Naive thymus-derived CD4-positive, alpha-beta T cell (primary cell): ENCODE data around the gene TMEM120B. TPM values are rescaled to one million over a fixed set of nuclear protein-coding genes. Genes with fewer than 3 reads are reported as not detected.

ENCODE experiments used
- ATAC-seq: fragments of 150-1000 bp; cut with Tn5 transposase; 2 replicates; pipeline ENCODE4 v1.10.0; 2021; ENCODE audit warnings: mild to moderate bottlenecking, moderate library complexity
- CTCF ChIA-PET: fragments of 350-600 bp; sonication (Branson Sonifier 250); formaldehyde crosslinking; loops from one replicate; lab custom pipeline; 2021; ENCODE audit warnings: antibody characterized with exemption; lab: Charles Lee
- POLR2A ChIA-PET: fragments of 350-600 bp; sonication (Branson Sonifier 250); formaldehyde crosslinking; loops from one replicate; lab custom pipeline; 2021; ENCODE audit warnings: antibody characterized with exemption, inconsistent platforms; lab: Charles Lee
- DNase-seq, 9 donors: peaks; one replicate each; pipeline versions ENCODE4 v3.0.0 to v3.0.0-alpha.2; 2020 to 2022; ENCODE audit warnings: mixed read lengths in 1 of 9
- H3K27ac ChIP-seq: one replicate; pipeline ENCODE4 v1.7.0; 2013; ENCODE audit warnings: mild to moderate bottlenecking, low read depth, low read length, moderate library complexity
- H3K27me3 ChIP-seq, 2 donors: one replicate each; pipeline ENCODE4 v1.7.0; 2013; ENCODE audit warnings: low read length in 2 of 2, mild to moderate bottlenecking in 2 of 2, moderate library complexity in 2 of 2; ENCODE audit not compliant: control insufficient read depth in 2 of 2, insufficient read depth in 2 of 2
- H3K36me3 ChIP-seq, 3 experiments: 1 replicate in 2 of 3; 2 replicates in 1 of 3; pipeline ENCODE4 v1.7.0; 2013; ENCODE audit warnings: low read length in 3 of 3, mild to moderate bottlenecking in 3 of 3, moderate library complexity in 1 of 3; ENCODE audit not compliant: insufficient read depth in 3 of 3, control insufficient read depth in 2 of 3
- H3K4me1 ChIP-seq, 2 donors: one replicate each; pipeline ENCODE4 v1.7.0; 2013; ENCODE audit warnings: low read length in 2 of 2, mild to moderate bottlenecking in 2 of 2, moderate library complexity in 1 of 2; ENCODE audit not compliant: control insufficient read depth in 2 of 2, insufficient read depth in 2 of 2
- H3K4me3 ChIP-seq: 2 replicates; pipeline ENCODE4 v1.7.0; 2013; ENCODE audit warnings: mild to moderate bottlenecking, low read length
- H3K9me3 ChIP-seq, 3 experiments: 1 replicate in 2 of 3; 2 replicates in 1 of 3; pipeline ENCODE4 v1.7.0; 2013; ENCODE audit warnings: low read length in 3 of 3; ENCODE audit not compliant: control insufficient read depth in 2 of 3
- H3K27ac Mint-ChIP-seq, 9 donors: one replicate each; pipeline ENCODE4 v1.8.0; 2020 to 2022; ENCODE audit warnings: mixed read lengths in 9 of 9, mild to moderate bottlenecking in 8 of 9, moderate library complexity in 5 of 9, inconsistent platforms in 2 of 9
- H3K27me3 Mint-ChIP-seq, 5 donors: one replicate each; pipeline ENCODE4 v1.8.0; 2021 to 2022; ENCODE audit warnings: mixed read lengths in 5 of 5, mild to moderate bottlenecking in 1 of 5
- H3K36me3 Mint-ChIP-seq, 5 donors: one replicate each; pipeline ENCODE4 v1.8.0; 2020 to 2022; ENCODE audit warnings: mixed read lengths in 5 of 5, mild to moderate bottlenecking in 3 of 5, inconsistent platforms in 1 of 5
- H3K4me1 Mint-ChIP-seq, 7 donors: one replicate each; pipeline ENCODE4 v1.8.0; 2020 to 2022; ENCODE audit warnings: mixed read lengths in 7 of 7, mild to moderate bottlenecking in 3 of 7, inconsistent platforms in 1 of 7
- H3K4me3 Mint-ChIP-seq, 10 donors: one replicate each; pipeline ENCODE4 v1.8.0; 2020 to 2022; ENCODE audit warnings: mild to moderate bottlenecking in 10 of 10, mixed read lengths in 10 of 10, moderate library complexity in 6 of 10, inconsistent platforms in 2 of 10
- H3K9me3 Mint-ChIP-seq, 11 donors: one replicate each; pipeline ENCODE4 v1.8.0; 2020 to 2022; ENCODE audit warnings: mixed read lengths in 11 of 11, mild to moderate bottlenecking in 4 of 11, inconsistent platforms in 1 of 11, moderate library complexity in 1 of 11
- intact Hi-C, 2 donors: fragments of 100-400 bp; cut with micrococcal nuclease; formaldehyde crosslinking; loops; one replicate each; pipeline ENCODE4 v1.15.1; 2023
- polyA plus RNA-seq, 2 donors: library from polyadenylated mRNA; unstranded; fragments of 300-500 nt; fragmentation: Illumina TruSeq; gene quantifications; one replicate each; pipeline ENCODE4 v1.2.3, GENCODE V29; 2021
- total RNA-seq, 6 experiments: library from RNA in 5 of 6; stranded (reverse) in 5 of 6; gene quantifications; 1 replicate in 5 of 6; 2 replicates in 1 of 6; pipeline ENCODE4 v1.2.3 and lab custom pipeline; 2021 to 2026

The TMEM120B gene
- total and polyA plus RNA-seq, 7 experiments from 2014 or later = 1.3 to 14.3 (median 8.9) TPM

- ChIA-PET CTCF (interaction anchor here (0.5 kb wide), 1 partner anchor 173 kb away, joined by 3 read pairs; no protein-coding TSS in a partner anchor), POLR2A (no interaction called here)
- H3K27ac Mint-ChIP-seq = no peak overlapping the region
These were observed 12.4 kb downstream of the TMEM120B start for GRCh38 chr12:121724925-121725324.

GRCh38 chr12:121725423-121725822 is 12.9 kb downstream of the TMEM120B start:
- Mint-ChIP-seq H3K4me1 (no peaks in the 10 kb centered on the region), H3K27me3 (no peaks in the 10 kb centered on the region), H3K4me3 (no peak overlapping the region), H3K27ac (no peak overlapping the region), H3K9me3 (no peaks in the 10 kb centered on the region), H3K36me3 (peaks cover 0 to 9% (median 2%) of the 10 kb centered on the region in 5 donors)
- Histone ChIP-seq H3K4me3 (no peak overlapping the region), H3K36me3 (no peaks in the 10 kb centered on the region), H3K9me3 (no peaks in the 10 kb centered on the region), H3K27me3 (no peaks in the 10 kb centered on the region), H3K4me1 (no peaks in the 10 kb centered on the region), H3K27ac (no peak overlapping the region)
- DNase-seq (no peak), ATAC-seq (no peak)
- ChIA-PET POLR2A (no interaction called here), CTCF (interaction anchor here (0.5 kb wide), 1 partner anchor 174 kb away, joined by 3 read pairs; no protein-coding TSS in a partner anchor)
- intact Hi-C loops = no loop called here

More at GRCh38 chr12:121724925-121725324, 12.4 kb downstream of the TMEM120B start:
- Mint-ChIP-seq H3K27me3 (no peaks in the 10 kb centered on the region), H3K9me3 (no peaks in the 10 kb centered on the region), H3K4me3 (no peak overlapping the region), H3K36me3 (peaks cover 0 to 9% (median 2%) of the 10 kb centered on the region in 5 donors), H3K4me1 (no peaks in the 10 kb centered on the region)
- H3K36me3 ChIP-seq = no peaks in the 10 kb centered on the region
- DNase-seq (no peak), ATAC-seq (no peak)
- H3K9me3 ChIP-seq = no peaks in the 10 kb centered on the region
- no peaks in the 10 kb centered on the region for H3K4me1 ChIP-seq
- no peak overlapping the region for H3K27ac ChIP-seq
- intact Hi-C loops = no loop called here
- no peak overlapping the region for H3K4me3 ChIP-seq
- no peaks in the 10 kb centered on the region for H3K27me3 ChIP-seq

GRCh38 chr12:121729021-121729420 is 16.5 kb downstream of the TMEM120B start:
- CTCF ChIA-PET = no interaction called here

GRCh38 chr12:121731473-121731872 is 18.9 kb downstream of the TMEM120B start:
- H3K36me3 Mint-ChIP-seq = no peaks in the 10 kb centered on the region
- intact Hi-C loops = no loop called here
- peaks cover 0 to 2% (median 0%) of the 10 kb centered on the region in 7 donors for H3K4me1 Mint-ChIP-seq
- POLR2A ChIA-PET = no interaction called here
- no peak overlapping the region for H3K27ac ChIP-seq
- no peaks in the 10 kb centered on the region for H3K4me1 ChIP-seq
- no peaks in the 10 kb centered on the region for H3K36me3 ChIP-seq
- no peaks in the 10 kb centered on the region for H3K27me3 Mint-ChIP-seq
- H3K4me3 Mint-ChIP-seq = no peak overlapping the region
- ATAC-seq (no peak), DNase-seq (no peak)
- H3K27ac Mint-ChIP-seq = no peak overlapping the region
- H3K9me3 Mint-ChIP-seq = no peaks in the 10 kb centered on the region
- CTCF ChIA-PET = no interaction called here
- no peak overlapping the region for H3K4me3 ChIP-seq
- H3K9me3 ChIP-seq = no peaks in the 10 kb centered on the region
- no peaks in the 10 kb centered on the region for H3K27me3 ChIP-seq

More at GRCh38 chr12:121729021-121729420, 16.5 kb downstream of the TMEM120B start:
- POLR2A ChIA-PET = interaction anchor here (0.5 kb wide), 1 partner anchor 220 kb away, joined by 4 read pairs; no protein-coding TSS in a partner anchor
- Histone ChIP-seq H3K36me3 (no peaks in the 10 kb centered on the region), H3K27me3 (no peaks in the 10 kb centered on the region), H3K4me3 (no peak overlapping the region), H3K27ac (no peak overlapping the region), H3K9me3 (no peaks in the 10 kb centered on the region), H3K4me1 (no peaks in the 10 kb centered on the region)
- peaks cover 0 to 2% (median 0%) of the 10 kb centered on the region in 7 donors for H3K4me1 Mint-ChIP-seq
- H3K36me3 Mint-ChIP-seq = peaks cover 0 to 8% (median 2%) of the 10 kb centered on the region in 5 donors
- peak overlapping the region in 1 of 9 donors; percentile 31 for H3K27ac Mint-ChIP-seq
- H3K4me3 Mint-ChIP-seq = no peak overlapping the region
- H3K27me3 Mint-ChIP-seq = no peaks in the 10 kb centered on the region
- DNase-seq = no peak
- H3K9me3 Mint-ChIP-seq = no peaks in the 10 kb centered on the region
- ATAC-seq = no peak
- intact Hi-C loops = no loop called here

GRCh38 chr12:121733849-121734248 is 21.3 kb downstream of the TMEM120B start:
- Mint-ChIP-seq H3K9me3 (no peaks in the 10 kb centered on the region), H3K27ac (no peak overlapping the region)
- H3K27ac ChIP-seq = no peak overlapping the region

GRCh38 chr12:121738340-121738858 is 25.8 kb downstream of the TMEM120B start:
- CTCF ChIA-PET = no interaction called here
- no peak overlapping the region for H3K4me3 Mint-ChIP-seq
- H3K27ac Mint-ChIP-seq = peak overlapping the region in 1 of 9 donors; percentile 68
- H3K27me3 ChIP-seq = no peaks in the 10 kb centered on the region
- no peak overlapping the region for H3K27ac ChIP-seq
- no peaks in the 10 kb centered on the region for H3K27me3 Mint-ChIP-seq
- intact Hi-C loops = no loop called here
- peaks cover 0 to 2% (median 0%) of the 10 kb centered on the region in 7 donors for H3K4me1 Mint-ChIP-seq
- H3K36me3 ChIP-seq = no peaks in the 10 kb centered on the region
- H3K4me3 ChIP-seq = no peak overlapping the region
- DNase-seq (no peak), ATAC-seq (no peak)
- H3K36me3 Mint-ChIP-seq = no peaks in the 10 kb centered on the region
- H3K9me3 ChIP-seq = no peaks in the 10 kb centered on the region
- H3K9me3 Mint-ChIP-seq = no peaks in the 10 kb centered on the region
- POLR2A ChIA-PET = no interaction called here
- no peaks in the 10 kb centered on the region for H3K4me1 ChIP-seq

More at GRCh38 chr12:121733849-121734248, 21.3 kb downstream of the TMEM120B start:
- ChIA-PET POLR2A (no interaction called here), CTCF (no interaction called here)
- Histone ChIP-seq H3K4me3 (no peak overlapping the region), H3K36me3 (no peaks in the 10 kb centered on the region), H3K9me3 (no peaks in the 10 kb centered on the region), H3K4me1 (no peaks in the 10 kb centered on the region), H3K27me3 (no peaks in the 10 kb centered on the region)
- peaks cover 0 to 2% (median 0%) of the 10 kb centered on the region in 7 donors for H3K4me1 Mint-ChIP-seq
- no peak overlapping the region for H3K4me3 Mint-ChIP-seq
- DNase-seq = no peak
- no peak for ATAC-seq
- intact Hi-C loops = no loop called here
- H3K27me3 Mint-ChIP-seq = no peaks in the 10 kb centered on the region
- H3K36me3 Mint-ChIP-seq = no peaks in the 10 kb centered on the region

- intact Hi-C loops = no loop called here
These were observed 28.3 kb downstream of the TMEM120B start for GRCh38 chr12:121740847-121741246.

More at GRCh38 chr12:121740847-121741246, 28.3 kb downstream of the TMEM120B start:
- Histone ChIP-seq H3K9me3 (no peaks in the 10 kb centered on the region), H3K27me3 (no peaks in the 10 kb centered on the region), H3K4me3 (no peak overlapping the region), H3K36me3 (no peaks in the 10 kb centered on the region), H3K27ac (no peak overlapping the region), H3K4me1 (no peaks in the 10 kb centered on the region)
- ChIA-PET CTCF (no interaction called here), POLR2A (interaction anchor here (0.6 kb wide), 1 partner anchor 40 kb away, joined by 3 read pairs; no protein-coding TSS in a partner anchor)
- Mint-ChIP-seq H3K9me3 (no peaks in the 10 kb centered on the region), H3K4me3 (no peak overlapping the region), H3K36me3 (no peaks in the 10 kb centered on the region), H3K27me3 (no peaks in the 10 kb centered on the region), H3K4me1 (peaks cover 0 to 2% (median 0%) of the 10 kb centered on the region in 7 donors), H3K27ac (no peak overlapping the region)
- ATAC-seq (no peak), DNase-seq (no peak)
